Hepatocyte (in vitro differentiated cells): ENCODE data around the gene RFPL4A. TPM values are rescaled to one million over a fixed set of nuclear protein-coding genes. Genes with fewer than 3 reads are reported as not detected.
"Not testable (repeated sequence)": the region's sequence is repeated elsewhere in the genome, so short reads cannot be mapped to it uniquely, and the experiment has no call there.

Experiments used
- DNase-seq: peaks from one replicate; pipeline ENCODE4 v3.0.0-alpha.2; 2016; ENCODE audit warnings: low spot score
- H2AFZ ChIP-seq: fragments of 200-600 bp; sonication (generic); 2 replicates; pipeline ENCODE4 v1.6.0; 2016; ENCODE audit warnings: antibody characterized with exemption, mild to moderate bottlenecking
- H3K27ac ChIP-seq: fragments of 200-600 bp; sonication (generic); 2 replicates; pipeline ENCODE4 v1.5.1; 2016; ENCODE audit warnings: mild to moderate bottlenecking
- H3K27me3 ChIP-seq: fragments of 200-600 bp; sonication (generic); 2 replicates; pipeline ENCODE4 v1.6.1; 2016
- H3K36me3 ChIP-seq: fragments of 200-600 bp; sonication (generic); replicated peaks from 2 replicates; pipeline ENCODE4 v1.5.1; 2016; ENCODE audit warnings: low read depth; ENCODE audit not compliant: insufficient read depth
- H3K4me1 ChIP-seq: fragments of 200-600 bp; sonication (generic); 2 replicates; pipeline ENCODE4 v1.5.1; 2016; ENCODE audit warnings: mild to moderate bottlenecking, moderate library complexity; ENCODE audit not compliant: insufficient read depth
- H3K4me2 ChIP-seq: fragments of 200-600 bp; sonication (generic); 2 replicates; pipeline ENCODE4 v1.6.0; 2016
- H3K4me3 ChIP-seq: fragments of 200-600 bp; sonication (generic); 2 replicates; pipeline ENCODE4 v1.5.1; 2016; ENCODE audit warnings: mild to moderate bottlenecking
- H3K79me2 ChIP-seq: fragments of 200-600 bp; sonication (generic); 2 replicates; pipeline ENCODE4 v1.6.0; 2017; ENCODE audit warnings: mild to moderate bottlenecking
- H3K9me2 ChIP-seq: fragments of 200-600 bp; sonication (generic); replicated peaks from 2 replicates; pipeline ENCODE4 v1.6.0; 2017; ENCODE audit warnings: mild to moderate bottlenecking; ENCODE audit not compliant: insufficient read depth
- H3K9me3 ChIP-seq: fragments of 200-600 bp; sonication (generic); 2 replicates; pipeline ENCODE4 v1.5.1; 2016; ENCODE audit warnings: low read depth, mild to moderate bottlenecking
- H4K20me1 ChIP-seq: fragments of 200-600 bp; sonication (generic); 2 replicates; pipeline ENCODE4 v1.6.0; 2016; ENCODE audit warnings: mild to moderate bottlenecking; ENCODE audit not compliant: insufficient read depth, poor library complexity, severe bottlenecking
- CTCF ChIP-seq: fragments of 200-600 bp; sonication (generic); IDR thresholded peaks from 2 replicates; pipeline ENCODE4 v1.5.1; 2016; ENCODE audit warnings: antibody characterized with exemption, mild to moderate bottlenecking; ENCODE audit not compliant: poor library complexity
- EZH2 ChIP-seq: fragments of 200-600 bp; sonication (generic); IDR thresholded peaks from 2 replicates; pipeline ENCODE4 v1.6.1; 2016; ENCODE audit warnings: antibody characterized with exemption, mild to moderate bottlenecking, borderline replicate concordance
- EZH2phosphoT487 ChIP-seq: fragments of 200-600 bp; sonication (generic); IDR thresholded peaks from one replicate; pipeline ENCODE4 v1.6.1; 2018; ENCODE audit warnings: antibody characterized with exemption, mild to moderate bottlenecking, low read depth, moderate library complexity; ENCODE audit not compliant: unreplicated experiment, severe bottlenecking
- WGBS: methylation state at CpG from one replicate; pipeline ENCODE4 v1.1.6; 2016; ENCODE audit warnings: low lambda C conversion rate; ENCODE audit errors: missing lambda C conversion rate; 5-methylcytosine and 5-hydroxymethylcytosine counted together
- polyA plus RNA-seq: library from polyadenylated mRNA; unstranded; fragments of >200 nt; fragmentation: Nextera tagmentation; extraction: Ambion mirVana; gene quantifications from 2 replicates; pipeline ENCODE4 v1.2.1, GENCODE V29; 2016
- total RNA-seq: library from RNA; depleted of rRNA; stranded (reverse); fragments of >200 nt; gene quantifications from 2 replicates; pipeline ENCODE4 v1.2.3, GENCODE V29; 2014

RFPL4A gene
- total RNA-seq (not detected in 2 replicates), polyA plus RNA-seq (not detected in 2 replicates)

- H3K4me2 ChIP-seq = not testable (repeated sequence)
These were observed at the start of gene RFPL4A for GRCh38 chr19:55758797-55759196. Gene RFPL4A (plus strand): TSS chr19:55759097. CDS start chr19:55761801, 2,704 bp downstream.

GRCh38 chr19:55711719-55712118, 47.2 kb upstream of the RFPL4A start:
- H2AFZ ChIP-seq = no peak overlapping the region
- WGBS = 86% methylated on average over 18 of the region's 18 CpGs
- no peak overlapping the region for H3K4me2 ChIP-seq
- no peaks in the 10 kb centered on the region for H3K9me3 ChIP-seq
- no peaks in the 10 kb centered on the region for H3K4me1 ChIP-seq
- no peaks in the 10 kb centered on the region for H3K9me2 ChIP-seq
- DNase-seq = no peak
- H3K4me3 ChIP-seq = no peak overlapping the region
- no peaks in the 10 kb centered on the region for H3K79me2 ChIP-seq
- H3K27ac ChIP-seq = no peak overlapping the region
- no peaks in the 10 kb centered on the region for H3K36me3 ChIP-seq
- no peaks in the 10 kb centered on the region for H3K27me3 ChIP-seq
- TF ChIP-seq EZH2 = no peak
- no peak for TF ChIP-seq EZH2phosphoT487
- TF ChIP-seq CTCF = no peak
- no peaks in the 10 kb centered on the region for H4K20me1 ChIP-seq

More at GRCh38 chr19:55758797-55759196, at the start of gene RFPL4A:
- not testable (repeated sequence) for H3K9me2 ChIP-seq, H3K4me3 ChIP-seq, H3K36me3 ChIP-seq, H4K20me1 ChIP-seq, H2AFZ ChIP-seq, H3K27me3 ChIP-seq, H3K79me2 ChIP-seq, H3K4me1 ChIP-seq, DNase-seq, H3K9me3 ChIP-seq, H3K27ac ChIP-seq
- 78% methylated on average over 3 of the region's 3 CpGs for WGBS

- no peak overlapping the region for H2AFZ ChIP-seq
- no peaks in the 10 kb centered on the region for H3K4me1 ChIP-seq
- WGBS = 74% methylated on average over 2 of the region's 3 CpGs
- H3K9me3 ChIP-seq = no peaks in the 10 kb centered on the region
- no peaks in the 10 kb centered on the region for H3K9me2 ChIP-seq
- H3K79me2 ChIP-seq = no peaks in the 10 kb centered on the region
- no peaks in the 10 kb centered on the region for H4K20me1 ChIP-seq
- no peak overlapping the region for H3K4me3 ChIP-seq
- no peak overlapping the region for H3K27ac ChIP-seq
- TF ChIP-seq EZH2 (no peak), CTCF (no peak), EZH2phosphoT487 (no peak)
- H3K36me3 ChIP-seq = no peaks in the 10 kb centered on the region
- H3K4me2 ChIP-seq = no peak overlapping the region
- DNase-seq = no peak
- H3K27me3 ChIP-seq = no peaks in the 10 kb centered on the region
These were observed 45.9 kb upstream of the RFPL4A start for GRCh38 chr19:55712804-55713631.

GRCh38 chr19:55716531-55716930, 42.4 kb upstream of the RFPL4A start:
- no peak for TF ChIP-seq CTCF
- TF ChIP-seq EZH2phosphoT487 = no peak
- no peak for TF ChIP-seq EZH2
- H3K36me3 ChIP-seq = no peaks in the 10 kb centered on the region
- no peak overlapping the region for H3K4me2 ChIP-seq
- no peaks in the 10 kb centered on the region for H3K27me3 ChIP-seq
- no peak for DNase-seq
- no peak overlapping the region for H2AFZ ChIP-seq
- no peak overlapping the region for H3K27ac ChIP-seq
- WGBS = 84% methylated on average over 15 of the region's 15 CpGs
- H3K79me2 ChIP-seq = no peaks in the 10 kb centered on the region
- no peaks in the 10 kb centered on the region for H3K9me3 ChIP-seq
- no peaks in the 10 kb centered on the region for H4K20me1 ChIP-seq
- no peak overlapping the region for H3K4me3 ChIP-seq
- H3K4me1 ChIP-seq = no peaks in the 10 kb centered on the region
- H3K9me2 ChIP-seq = no peaks in the 10 kb centered on the region
